ENCODE results near the gene ZNF784.

The ZNF784 gene

DNA sequence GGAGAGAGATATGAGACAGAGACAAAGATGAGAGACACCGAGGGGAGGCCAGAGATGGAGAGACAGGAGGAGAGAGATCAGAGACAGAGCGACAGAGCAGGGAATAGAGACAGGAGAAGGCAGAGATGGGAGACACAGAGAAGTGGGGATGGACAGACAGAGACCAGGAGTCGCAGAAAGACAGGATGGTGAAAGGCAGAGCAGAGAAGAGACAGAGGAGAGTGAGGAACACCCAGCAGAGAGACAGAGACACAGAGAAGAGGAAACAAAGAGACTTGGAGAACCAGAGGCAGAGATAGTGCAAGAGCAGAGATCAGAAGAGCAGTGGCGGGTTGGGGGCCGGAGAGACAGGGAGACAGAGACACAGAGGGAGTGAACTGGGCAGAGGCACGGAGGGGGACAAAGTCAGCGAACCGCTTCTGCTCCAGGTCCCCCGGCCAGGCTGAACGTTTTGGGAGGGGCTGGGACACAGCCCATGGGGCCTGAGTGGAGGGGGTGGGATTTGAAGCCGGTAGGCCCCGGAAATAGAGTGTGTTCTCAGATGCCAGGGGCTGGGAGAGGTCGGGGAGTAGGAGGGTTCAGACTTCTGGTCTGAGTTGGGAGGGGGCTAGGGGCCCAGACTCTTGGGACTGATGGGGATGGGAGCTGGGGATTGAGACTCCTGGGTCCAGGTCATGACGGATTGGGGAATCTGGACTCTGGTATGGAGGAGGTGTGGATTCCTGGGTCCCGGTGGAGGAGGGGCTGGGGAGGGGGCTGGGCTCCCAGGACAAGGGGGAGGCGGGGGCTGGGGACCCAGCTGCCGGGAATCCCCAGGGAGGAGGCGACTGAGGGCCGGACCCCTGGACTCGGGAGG, 44.4 kb downstream of the ZNF784 start (continued):
- no peak for TF ChIP-seq ZNF623 (tag by site-specific recombination; IDR thresholded peaks at IDR 0.05)
- TF ChIP-seq ZBTB8A (tag by site-specific recombination; IDR thresholded peaks at IDR 0.05) = no peak
- TF ChIP-seq ZNF747 (tag by site-specific recombination; IDR thresholded peaks at IDR 0.05) = no peak
- no peak for TF ChIP-seq ZNF621 (tag by site-specific recombination; IDR thresholded peaks at IDR 0.05)
- TF ChIP-seq MZF1 (tag by site-specific recombination; IDR thresholded peaks at IDR 0.05; ENCODE audit: borderline replicate concordance) = no peak
- TF ChIP-seq ZFHX2 (tag by site-specific recombination; conservative IDR thresholded peaks at IDR 0.05) = no peak
- TF ChIP-seq ZNF521 (tag by site-specific recombination; IDR thresholded peaks at IDR 0.05) = no peak
- no peak for TF ChIP-seq PRDM6 (tag by site-specific recombination; IDR thresholded peaks at IDR 0.05)
- TF ChIP-seq ZNF112 (tag by site-specific recombination; IDR thresholded peaks at IDR 0.05) = no peak
- TF ChIP-seq ZNF23 (tag by site-specific recombination; IDR thresholded peaks at IDR 0.05; ENCODE audit: borderline replicate concordance) = no peak
- TF ChIP-seq ZNF221 (tag by site-specific recombination; IDR thresholded peaks at IDR 0.05; ENCODE audit: borderline replicate concordance) = no peak
- TF ChIP-seq ZNF664 (tag by site-specific recombination; IDR thresholded peaks at IDR 0.05) = no peak
- TF ChIP-seq ZSCAN23 (tag by site-specific recombination; IDR thresholded peaks at IDR 0.05) = no peak
- no peak for TF ChIP-seq YY1 (tag by site-specific recombination; IDR thresholded peaks at IDR 0.05)
- TF ChIP-seq HOXC10 (CRISPR knock-in tag; IDR thresholded peaks at IDR 0.05) = no peak
- TF ChIP-seq GLIS2 (tag by site-specific recombination; IDR thresholded peaks at IDR 0.05) = peak; percentile 42; the same call in 1 of the 2 replicates
- TF ChIP-seq ZNF423 (tag by site-specific recombination; IDR thresholded peaks at IDR 0.05) = no peak
- TF ChIP-seq ZNF549 (tag by site-specific recombination; IDR thresholded peaks at IDR 0.05) = no peak
- no peak for TF ChIP-seq ZNF837 (tag by site-specific recombination; IDR thresholded peaks at IDR 0.05)
- TF ChIP-seq ZNF155 (tag by site-specific recombination; IDR thresholded peaks at IDR 0.05) = no peak
- no peak for TF ChIP-seq ZNF571 (tag by site-specific recombination; IDR thresholded peaks at IDR 0.05)
- TF ChIP-seq ZNF660 (tag by site-specific recombination; IDR thresholded peaks at IDR 0.05) = no peak; the same call in 1 of the 2 replicates
- no peak; the same call in 1 of the 2 replicates for TF ChIP-seq ZNF76 (tag by site-specific recombination; IDR thresholded peaks at IDR 0.05; ENCODE audit: borderline replicate concordance, low read depth)
- TF ChIP-seq REST (tag by site-specific recombination; IDR thresholded peaks at IDR 0.05) = no peak
- TF ChIP-seq ZNF768 (tag by site-specific recombination; IDR thresholded peaks at IDR 0.05) = no peak; the same call in 1 of the 2 replicates
- no peak for TF ChIP-seq AEBP2 (tag by site-specific recombination; IDR thresholded peaks at IDR 0.05; ENCODE audit: borderline replicate concordance)
- peak; percentile 78 for TF ChIP-seq SP3 (tag by site-specific recombination; IDR thresholded peaks at IDR 0.05)
- no peak for TF ChIP-seq ZNF211 (tag by site-specific recombination; IDR thresholded peaks at IDR 0.05; ENCODE audit: low read depth)
- no peak for TF ChIP-seq IKZF3 (tag by site-specific recombination; IDR thresholded peaks at IDR 0.05)
- TF ChIP-seq ZNF645 (tag by site-specific recombination; IDR thresholded peaks at IDR 0.05) = no peak
- TF ChIP-seq ZNF777 (tag by site-specific recombination; IDR thresholded peaks at IDR 0.05; ENCODE audit: borderline replicate concordance) = no peak
- no peak for TF ChIP-seq ZBTB48 (tag by site-specific recombination; IDR thresholded peaks at IDR 0.05)
- TF ChIP-seq ZBTB17 (tag by site-specific recombination; IDR thresholded peaks at IDR 0.05) = peak; percentile 76; the same call in 1 of the 2 replicates
- TF ChIP-seq ZBTB7A (tag by site-specific recombination; IDR thresholded peaks at IDR 0.05; ENCODE audit: low read depth) = no peak
